Astrocyte of the spinal cord (primary cell): ENCODE measurements around the gene MARK2.
A peak's percentile ranks its signal among the peaks of the same experiment; 100 is the strongest.

Source experiments
- DNase-seq: peaks from one replicate; pipeline ENCODE4 v3.0.0; 2011; ENCODE audit warnings: low read depth, low spot score
- H3K4me3 ChIP-seq: 2 replicates; pipeline ENCODE4 v1.5.1; 2011; ENCODE audit warnings: low read depth, mild to moderate bottlenecking, low read length, moderate library complexity
- CTCF ChIP-seq: IDR thresholded peaks from 2 replicates; pipeline ENCODE4 v1.5.1; 2012; ENCODE audit warnings: low read depth, mild to moderate bottlenecking, low read length, inconsistent platforms
- in situ Hi-C: cut with HindIII; loops from 2 replicates; pipeline ENCODE4 v1.10.0; 2017; ENCODE audit warnings: low sequenced_read_pairs

Gene MARK2

GRCh38 chr11:63870351-63871140 lies 31.6 kb downstream of the MARK2 start:
- no peak overlapping the region for H3K4me3 ChIP-seq
- in situ Hi-C loops, result no loop called here
- no peak for TF ChIP-seq CTCF
- no peak for DNase-seq

- DNase-seq, result peak; percentile 89
- TF ChIP-seq CTCF, result peak; percentile 30
- H3K4me3 ChIP-seq, result no peak overlapping the region
- in situ Hi-C loops, result no loop called here
These were observed 33.3 kb downstream of the MARK2 start for GRCh38 chr11:63871962-63872799.

- DNase-seq, result no peak
- H3K4me3 ChIP-seq, result no peak overlapping the region
- in situ Hi-C loops, result no loop called here
- no peak for TF ChIP-seq CTCF
These were observed 33.9 kb downstream of the MARK2 start for GRCh38 chr11:63872800-63873197.

GRCh38 chr11:63873311-63873710 lies 34.4 kb downstream of the MARK2 start:
- in situ Hi-C loops, result no loop called here
- no peak for TF ChIP-seq CTCF
- DNase-seq, result no peak

GRCh38 chr11:63874511-63874910 lies 35.6 kb downstream of the MARK2 start:
- DNase-seq, result no peak
- no peak overlapping the region for H3K4me3 ChIP-seq
- no peak for TF ChIP-seq CTCF
- in situ Hi-C loops, result no loop called here

More at GRCh38 chr11:63873311-63873710, 34.4 kb downstream of the MARK2 start:
- no peak overlapping the region for H3K4me3 ChIP-seq

GRCh38 chr11:63875506-63876065 lies 36.7 kb downstream of the MARK2 start:
- no peak overlapping the region for H3K4me3 ChIP-seq
- TF ChIP-seq CTCF, result no peak
- DNase-seq, result no peak
- in situ Hi-C loops, result no loop called here
